WTC11 (cell line): Measurements from ENCODE around the gene DGCR8. TPM values are rescaled to one million over a fixed set of nuclear protein-coding genes. Genes with fewer than 3 reads are reported as not detected.

Experiments
- ATAC-seq: fragments of 200-7000 bp; cut with Tn5 transposase; 2 replicates; pipeline ENCODE4 v1.10.0; 2021; ENCODE audit warnings: mild to moderate bottlenecking, moderate library complexity
- CTCF ChIA-PET: fragments of 300-600 bp; sonication (Branson Sonifier 250); formaldehyde crosslinking; loops from one replicate; lab custom pipeline; 2021; ENCODE audit warnings: antibody characterized with exemption; lab: Charles Lee
- POLR2A ChIA-PET: fragments of 350-600 bp; sonication (Branson Sonifier 250); formaldehyde crosslinking; loops from one replicate; lab custom pipeline; 2021; ENCODE audit warnings: antibody characterized with exemption; lab: Charles Lee
- DNase-seq: peaks from one replicate; pipeline ENCODE4 v3.0.0; 2021; ENCODE audit warnings: low spot score
- H3K27ac Mint-ChIP-seq: 2 replicates; pipeline ENCODE4 v1.8.0; 2021; ENCODE audit warnings: mixed read lengths
- H3K27me3 Mint-ChIP-seq: 2 replicates; pipeline ENCODE4 v1.8.0; 2021; ENCODE audit warnings: low read depth, mild to moderate bottlenecking, moderate library complexity, mixed read lengths
- H3K36me3 Mint-ChIP-seq: 2 replicates; pipeline ENCODE4 v1.8.0; 2021; ENCODE audit warnings: mixed read lengths
- H3K4me1 Mint-ChIP-seq: 2 replicates; pipeline ENCODE4 v1.8.0; 2022; ENCODE audit warnings: mixed read lengths
- H3K4me3 Mint-ChIP-seq: 2 replicates; pipeline ENCODE4 v1.8.0; 2021; ENCODE audit warnings: mild to moderate bottlenecking, moderate library complexity, mixed read lengths
- H3K9me3 Mint-ChIP-seq: 2 replicates; pipeline ENCODE4 v1.8.0; 2021; ENCODE audit warnings: mixed read lengths
- AR ChIP-seq: fragments of 250-450 bp; sonication (Bioruptor Pico); IDR thresholded peaks from 2 replicates; pipeline ENCODE4 v1.9.0; 2021; ENCODE audit warnings: mild to moderate bottlenecking
- CREB1 ChIP-seq: sonication (generic); formaldehyde crosslinking; IDR thresholded peaks from 2 replicates; pipeline ENCODE4 v1.8.0; 2023; ENCODE audit warnings: mild to moderate bottlenecking, missing genetic modification reagents
- E2F4 ChIP-seq: sonication (generic); formaldehyde crosslinking; IDR thresholded peaks from 2 replicates; pipeline ENCODE4 v1.8.1; 2022; ENCODE audit warnings: low read depth, mild to moderate bottlenecking, moderate library complexity, missing genetic modification reagents, borderline replicate concordance
- ERG ChIP-seq: fragments of 250-450 bp; sonication (Bioruptor Pico); IDR thresholded peaks from 2 replicates; pipeline ENCODE4 v1.8.0; 2021; ENCODE audit warnings: mild to moderate bottlenecking
- ESRRA ChIP-seq: sonication (generic); formaldehyde crosslinking; IDR thresholded peaks from 2 replicates; pipeline ENCODE4 v1.8.1; 2022; ENCODE audit warnings: mild to moderate bottlenecking, missing genetic modification reagents, borderline replicate concordance
- FOXP1 ChIP-seq: sonication (generic); formaldehyde crosslinking; IDR thresholded peaks from 2 replicates; pipeline ENCODE4 v1.8.0; 2022; ENCODE audit warnings: missing genetic modification reagents, mild to moderate bottlenecking, moderate library complexity, borderline replicate concordance
- GABPB1 ChIP-seq: sonication (generic); formaldehyde crosslinking; IDR thresholded peaks from 2 replicates; pipeline ENCODE4 v1.8.1; 2023; ENCODE audit warnings: mild to moderate bottlenecking, missing genetic modification reagents
- GTF2I ChIP-seq: fragments of 250-450 bp; sonication (Bioruptor Pico); conservative IDR thresholded peaks from 2 replicates; pipeline ENCODE4 v1.4.0; 2021; ENCODE audit warnings: mild to moderate bottlenecking
- HMGA2 ChIP-seq: fragments of 250-450 bp; sonication (Bioruptor Pico); IDR thresholded peaks from 2 replicates; pipeline ENCODE4 v1.4.0; 2021; ENCODE audit warnings: mild to moderate bottlenecking, moderate library complexity
- IRF1 ChIP-seq: sonication (generic); formaldehyde crosslinking; IDR thresholded peaks from 2 replicates; pipeline ENCODE4 v1.8.0; 2023; ENCODE audit warnings: missing genetic modification reagents
- NR3C1 ChIP-seq: sonication (generic); formaldehyde crosslinking; conservative IDR thresholded peaks from 2 replicates; pipeline ENCODE4 v1.8.1; 2023; ENCODE audit warnings: low read depth, mild to moderate bottlenecking, missing genetic modification reagents
- OVOL2 ChIP-seq: fragments of 250-450 bp; sonication (Bioruptor Pico); IDR thresholded peaks from 2 replicates; pipeline ENCODE4 v1.9.0; 2021; ENCODE audit warnings: mild to moderate bottlenecking, borderline replicate concordance
- SP1 ChIP-seq: sonication (generic); formaldehyde crosslinking; conservative IDR thresholded peaks from 2 replicates; pipeline ENCODE4 v1.8.1; 2022; ENCODE audit warnings: missing genetic modification reagents
- ZBTB21 ChIP-seq: sonication (generic); formaldehyde crosslinking; IDR thresholded peaks from 2 replicates; pipeline ENCODE4 v1.8.1; 2023; ENCODE audit warnings: mild to moderate bottlenecking, missing genetic modification reagents, borderline replicate concordance
- ZNF263 ChIP-seq: sonication (generic); formaldehyde crosslinking; IDR thresholded peaks from 2 replicates; pipeline ENCODE4 v1.8.1; 2022; ENCODE audit warnings: low read depth, mild to moderate bottlenecking, moderate library complexity, missing genetic modification reagents
- total RNA-seq: library from RNA; stranded (reverse); gene quantifications from 3 replicates; pipeline ENCODE4 v1.2.3, GENCODE V29; 2021
- TF ChIP-seq, protein P1 (sequence below): sonication (generic); formaldehyde crosslinking; IDR thresholded peaks from 2 replicates; pipeline ENCODE4 v1.8.1; 2023; ENCODE audit warnings: mild to moderate bottlenecking, missing genetic modification reagents
- TF ChIP-seq, protein P2 (sequence below): sonication (generic); formaldehyde crosslinking; IDR thresholded peaks from 2 replicates; pipeline ENCODE4 v1.8.1; 2023; ENCODE audit warnings: mild to moderate bottlenecking, moderate library complexity, missing genetic modification reagents

DGCR8 gene
- total RNA-seq, 1 experiment from 2014 or later = 55.0 TPM

- Mint-ChIP-seq H3K9me3 (no peaks in the 10 kb centered on the region), H3K36me3 (no peaks in the 10 kb centered on the region), H3K4me1 (0 out of 2 replicates have a peak, but pooled peaks cover 4% of the 10 kb centered on the region), H3K27me3 (no peaks in the 10 kb centered on the region), H3K4me3 (no peak overlapping the region), H3K27ac (no peak overlapping the region)
- DNase-seq = no peak
- ATAC-seq = no peak
- CTCF ChIA-PET = interaction anchor here (0.5 to 1.6 kb wide), 2 partner anchors 13 to 20 kb away, joined by 4 to 5 read pairs; no protein-coding TSS in a partner anchor
- POLR2A ChIA-PET = no interaction called here
- TF ChIP-seq SP1 (no peak), GABPB1 (CRISPR knock-in tag) (no peak), NR3C1 (CRISPR knock-in tag) (no peak), HMGA2 (no peak)
- TF ChIP-seq, protein P1, sequence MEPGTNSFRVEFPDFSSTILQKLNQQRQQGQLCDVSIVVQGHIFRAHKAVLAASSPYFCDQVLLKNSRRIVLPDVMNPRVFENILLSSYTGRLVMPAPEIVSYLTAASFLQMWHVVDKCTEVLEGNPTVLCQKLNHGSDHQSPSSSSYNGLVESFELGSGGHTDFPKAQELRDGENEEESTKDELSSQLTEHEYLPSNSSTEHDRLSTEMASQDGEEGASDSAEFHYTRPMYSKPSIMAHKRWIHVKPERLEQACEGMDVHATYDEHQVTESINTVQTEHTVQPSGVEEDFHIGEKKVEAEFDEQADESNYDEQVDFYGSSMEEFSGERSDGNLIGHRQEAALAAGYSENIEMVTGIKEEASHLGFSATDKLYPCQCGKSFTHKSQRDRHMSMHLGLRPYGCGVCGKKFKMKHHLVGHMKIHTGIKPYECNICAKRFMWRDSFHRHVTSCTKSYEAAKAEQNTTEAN (CRISPR knock-in tag) = no peak
These were observed 46.9 kb upstream of the DGCR8 start for GRCh38 chr22:20033045-20033706.

DNA sequence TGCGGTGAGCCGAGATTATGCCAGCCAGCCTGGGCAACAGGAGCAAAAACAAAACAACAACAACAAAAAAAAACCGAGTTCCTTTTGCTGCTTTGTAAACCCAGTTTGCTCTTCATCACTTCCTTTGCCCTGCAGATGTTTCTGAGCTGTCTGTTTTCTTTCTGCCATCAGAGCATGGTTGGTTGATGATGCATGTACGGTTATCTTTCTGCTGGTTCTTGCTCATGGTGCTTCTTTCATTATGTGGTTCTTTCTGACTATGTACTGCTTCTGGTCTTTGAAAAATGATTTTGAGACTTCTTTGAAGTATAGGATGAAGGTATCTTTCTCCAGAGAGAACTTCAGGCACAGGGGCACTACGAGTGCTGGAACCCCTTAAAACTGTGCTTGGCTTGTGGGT is 45.9 kb upstream of the DGCR8 start:
- H3K4me1 Mint-ChIP-seq = 0 out of 2 replicates have a peak, but pooled peaks cover 4% of the 10 kb centered on the region
- H3K36me3 Mint-ChIP-seq = no peaks in the 10 kb centered on the region

GRCh38 chr22:20035375-20036083 is 44.5 kb upstream of the DGCR8 start:
- H3K4me3 Mint-ChIP-seq = no peak overlapping the region
- no peak for DNase-seq
- no peaks in the 10 kb centered on the region for H3K36me3 Mint-ChIP-seq
- CTCF ChIA-PET = interaction anchor here (0.6 to 0.7 kb wide), 3 partner anchors 22 to 73 kb away, joined by 3 to 5 read pairs (median 3); no protein-coding TSS in a partner anchor
- H3K4me1 Mint-ChIP-seq = 0 out of 2 replicates have a peak, but pooled peaks cover 4% of the 10 kb centered on the region
- no peaks in the 10 kb centered on the region for H3K27me3 Mint-ChIP-seq
- no peak overlapping the region for H3K27ac Mint-ChIP-seq
- no peaks in the 10 kb centered on the region for H3K9me3 Mint-ChIP-seq
- ATAC-seq = no peak
- POLR2A ChIA-PET = no interaction called here
- TF ChIP-seq AR (CRISPR knock-in tag) = no peak
- no peak for TF ChIP-seq E2F4 (CRISPR knock-in tag)
- no peak for TF ChIP-seq ZNF263
- no peak for TF ChIP-seq ZBTB21 (CRISPR knock-in tag)
- no peak for TF ChIP-seq CREB1
- TF ChIP-seq, protein P2, sequence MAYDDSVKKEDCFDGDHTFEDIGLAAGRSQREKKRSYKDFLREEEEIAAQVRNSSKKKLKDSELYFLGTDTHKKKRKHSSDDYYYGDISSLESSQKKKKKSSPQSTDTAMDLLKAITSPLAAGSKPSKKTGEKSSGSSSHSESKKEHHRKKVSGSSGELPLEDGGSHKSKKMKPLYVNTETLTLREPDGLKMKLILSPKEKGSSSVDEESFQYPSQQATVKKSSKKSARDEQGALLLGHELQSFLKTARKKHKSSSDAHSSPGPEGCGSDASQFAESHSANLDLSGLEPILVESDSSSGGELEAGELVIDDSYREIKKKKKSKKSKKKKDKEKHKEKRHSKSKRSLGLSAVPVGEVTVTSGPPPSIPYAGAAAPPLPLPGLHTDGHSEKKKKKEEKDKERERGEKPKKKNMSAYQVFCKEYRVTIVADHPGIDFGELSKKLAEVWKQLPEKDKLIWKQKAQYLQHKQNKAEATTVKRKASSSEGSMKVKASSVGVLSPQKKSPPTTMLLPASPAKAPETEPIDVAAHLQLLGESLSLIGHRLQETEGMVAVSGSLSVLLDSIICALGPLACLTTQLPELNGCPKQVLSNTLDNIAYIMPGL = no peak
- TF ChIP-seq, protein P1 (CRISPR knock-in tag) = no peak
- no peak for TF ChIP-seq IRF1 (CRISPR knock-in tag)
- no peak for TF ChIP-seq OVOL2 (CRISPR knock-in tag)
- no peak for TF ChIP-seq GTF2I (CRISPR knock-in tag)

More for the DNA sequence above, 45.9 kb upstream of the DGCR8 start:
- no peak overlapping the region; the same call in 1 of the 2 replicates for H3K27ac Mint-ChIP-seq
- no peak overlapping the region for H3K4me3 Mint-ChIP-seq
- H3K27me3 Mint-ChIP-seq = no peaks in the 10 kb centered on the region
- POLR2A ChIA-PET = no interaction called here
- DNase-seq = no peak
- TF ChIP-seq FOXP1 (no peak), ESRRA (CRISPR knock-in tag) (no peak), ERG (CRISPR knock-in tag) (no peak)
- TF ChIP-seq, all 79 proteins: peak for 0
- ATAC-seq = no peak
- H3K9me3 Mint-ChIP-seq = no peaks in the 10 kb centered on the region
- CTCF ChIA-PET = interaction anchor here (1.6 kb wide), 1 partner anchor 21 kb away, joined by 4 read pairs; no protein-coding TSS in a partner anchor
